SK-N-SH treated with all-trans-retinoic acid at 6 μM for 48 hours (cell line): ENCODE results near the gene VWF.

Source experiments
- ATAC-seq: fragments of 200-7000 bp; cut with Tn5 transposase; 3 replicates; pipeline ENCODE4 v1.9.1; 2020; ENCODE audit warnings: mild to moderate bottlenecking, moderate library complexity
- ARNTL ChIP-seq: fragments of 450-650 bp; formaldehyde crosslinking; IDR thresholded peaks from 2 replicates; pipeline ENCODE4 v1.5.0; 2020; ENCODE audit warnings: low read depth, mild to moderate bottlenecking, moderate library complexity, borderline replicate concordance
- BACH2 ChIP-seq: fragments of 250-450 bp; sonication (Bioruptor Pico); IDR thresholded peaks from 2 replicates; pipeline ENCODE4 v1.9.0; 2021; ENCODE audit warnings: mild to moderate bottlenecking, borderline replicate concordance
- CREB5 ChIP-seq: fragments of 250-450 bp; sonication (Bioruptor Pico); IDR thresholded peaks from 2 replicates; pipeline ENCODE4 v1.5.1; 2020; ENCODE audit warnings: low read depth, mild to moderate bottlenecking, moderate library complexity
- CSDC2 ChIP-seq: fragments of 250-450 bp; sonication (Bioruptor Pico); IDR thresholded peaks from 2 replicates; pipeline ENCODE4 v1.5.0; 2020; ENCODE audit warnings: mild to moderate bottlenecking, moderate library complexity
- CSRNP3 ChIP-seq: fragments of 250-450 bp; sonication (Bioruptor Pico); IDR thresholded peaks from 2 replicates; pipeline ENCODE4 v1.5.1; 2021; ENCODE audit warnings: mild to moderate bottlenecking, moderate library complexity
- ESRRG ChIP-seq: fragments of 250-450 bp; sonication (Bioruptor Pico); IDR thresholded peaks from 2 replicates; pipeline ENCODE4 v1.6.1; 2021; ENCODE audit warnings: mild to moderate bottlenecking
- GLIS3 ChIP-seq: fragments of 250-450 bp; sonication (Bioruptor Pico); IDR thresholded peaks from 2 replicates; pipeline ENCODE4 v1.5.0; 2020; ENCODE audit warnings: mild to moderate bottlenecking, moderate library complexity
- ISL1 ChIP-seq: fragments of 250-450 bp; sonication (Bioruptor Pico); IDR thresholded peaks from 2 replicates; pipeline ENCODE4 v2.1.2; 2022; ENCODE audit warnings: mild to moderate bottlenecking, moderate library complexity
- OSR1 ChIP-seq: fragments of 250-450 bp; sonication (Bioruptor Pico); IDR thresholded peaks from 2 replicates; pipeline ENCODE4 v1.8.0; 2022; ENCODE audit warnings: moderate library complexity, mild to moderate bottlenecking, inconsistent platforms
- PATZ1 ChIP-seq: fragments of 250-450 bp; sonication (Bioruptor Pico); IDR thresholded peaks from 2 replicates; pipeline ENCODE4 v1.8.0; 2020; ENCODE audit warnings: mild to moderate bottlenecking, moderate library complexity, borderline replicate concordance
- POU6F1 ChIP-seq: fragments of 250-450 bp; sonication (Bioruptor Pico); IDR thresholded peaks from 2 replicates; pipeline ENCODE4 v1.8.0; 2021; ENCODE audit warnings: low read depth, mild to moderate bottlenecking, moderate library complexity, borderline replicate concordance
- PPARA ChIP-seq: fragments of 250-450 bp; sonication (Bioruptor Pico); IDR thresholded peaks from 2 replicates; pipeline ENCODE4 v1.5.0; 2020; ENCODE audit warnings: mild to moderate bottlenecking, borderline replicate concordance
- RARB ChIP-seq: fragments of 250-450 bp; sonication (Bioruptor Pico); IDR thresholded peaks from 2 replicates; pipeline ENCODE4 v1.8.0; 2021; ENCODE audit warnings: mild to moderate bottlenecking, moderate library complexity
- SNAI2 ChIP-seq: fragments of 250-450 bp; sonication (Bioruptor Pico); IDR thresholded peaks from 2 replicates; pipeline ENCODE4 v1.5.0; 2020; ENCODE audit warnings: mild to moderate bottlenecking, moderate library complexity
- TOX ChIP-seq: fragments of 250-450 bp; sonication (Bioruptor Pico); IDR thresholded peaks from 2 replicates; pipeline ENCODE4 v1.8.0; 2021; ENCODE audit warnings: mild to moderate bottlenecking, moderate library complexity, borderline replicate concordance
- TSHZ2 ChIP-seq: fragments of 250-450 bp; sonication (Bioruptor Pico); IDR thresholded peaks from 2 replicates; pipeline ENCODE4 v1.5.0; 2020; ENCODE audit warnings: mild to moderate bottlenecking, moderate library complexity
- ZC3H10 ChIP-seq: fragments of 250-450 bp; sonication (Bioruptor Pico); IDR thresholded peaks from 2 replicates; pipeline ENCODE4 v1.5.1; 2021; ENCODE audit warnings: mild to moderate bottlenecking, moderate library complexity
- ZFP3 ChIP-seq: fragments of 250-450 bp; sonication (Bioruptor Pico); IDR thresholded peaks from 2 replicates; pipeline ENCODE4 v1.5.0; 2020; ENCODE audit warnings: mild to moderate bottlenecking, moderate library complexity
- ZFP30 ChIP-seq: fragments of 450-650 bp; formaldehyde crosslinking; IDR thresholded peaks from 2 replicates; pipeline ENCODE4 v1.5.0; 2022; ENCODE audit warnings: mild to moderate bottlenecking, moderate library complexity
- ZNF565 ChIP-seq: fragments of 450-650 bp; formaldehyde crosslinking; conservative IDR thresholded peaks from 2 replicates; pipeline ENCODE4 v1.5.0; 2020; ENCODE audit warnings: low read depth, mild to moderate bottlenecking, moderate library complexity
- ZNF70 ChIP-seq: fragments of 450-650 bp; formaldehyde crosslinking; IDR thresholded peaks from 2 replicates; pipeline ENCODE4 v1.5.0; 2020; ENCODE audit warnings: mild to moderate bottlenecking, moderate library complexity
- ZNF8 ChIP-seq: fragments of 450-650 bp; formaldehyde crosslinking; IDR thresholded peaks from 2 replicates; pipeline ENCODE4 v1.5.0; 2020; ENCODE audit warnings: mild to moderate bottlenecking, moderate library complexity

VWF gene

GRCh38 chr12:6148061-6148460 lies 23.6 kb upstream of the VWF start:
- no peak for ATAC-seq
- TF ChIP-seq TOX (CRISPR knock-in tag) = no peak
- no peak for TF ChIP-seq POU6F1 (CRISPR knock-in tag)
- TF ChIP-seq PPARA (CRISPR knock-in tag) = no peak
- TF ChIP-seq ZNF70 = no peak
- no peak for TF ChIP-seq CREB5 (CRISPR knock-in tag)
- TF ChIP-seq CSRNP3 (CRISPR knock-in tag) = no peak
- no peak for TF ChIP-seq ZFP30 (CRISPR knock-in tag)
- TF ChIP-seq ZFP3 (CRISPR knock-in tag) = no peak
- no peak for TF ChIP-seq RARB
- TF ChIP-seq ZNF8 = no peak
- TF ChIP-seq BACH2 (CRISPR knock-in tag) = no peak
- no peak for TF ChIP-seq SNAI2 (CRISPR knock-in tag)
- TF ChIP-seq GLIS3 (CRISPR knock-in tag) = no peak
- TF ChIP-seq ARNTL = no peak
- no peak for TF ChIP-seq OSR1 (CRISPR knock-in tag)
- TF ChIP-seq CSDC2 (CRISPR knock-in tag) = no peak
- no peak for TF ChIP-seq TSHZ2 (CRISPR knock-in tag)
- no peak for TF ChIP-seq ZNF565 (CRISPR knock-in tag)
- TF ChIP-seq ZC3H10 (CRISPR knock-in tag) = no peak

GRCh38 chr12:6146951-6147350 lies 22.5 kb upstream of the VWF start:
- ATAC-seq = no peak
- TF ChIP-seq ZNF70 (no peak), ZC3H10 (CRISPR knock-in tag) (no peak), ZNF565 (CRISPR knock-in tag) (no peak), ZFP3 (CRISPR knock-in tag) (no peak), CSRNP3 (CRISPR knock-in tag) (no peak), ISL1 (CRISPR knock-in tag) (no peak)

GRCh38 chr12:6146509-6146908 lies 22.0 kb upstream of the VWF start:
- TF ChIP-seq ESRRG (CRISPR knock-in tag) (no peak), GLIS3 (CRISPR knock-in tag) (no peak), BACH2 (CRISPR knock-in tag) (no peak), ARNTL (no peak), ZFP3 (CRISPR knock-in tag) (no peak), CSDC2 (CRISPR knock-in tag) (no peak), CREB5 (CRISPR knock-in tag) (no peak), POU6F1 (CRISPR knock-in tag) (no peak), TOX (CRISPR knock-in tag) (no peak), OSR1 (CRISPR knock-in tag) (no peak), PATZ1 (CRISPR knock-in tag) (no peak), ZC3H10 (CRISPR knock-in tag) (no peak), RARB (no peak)
- no peak for ATAC-seq
